ENCODE measurements around the gene TMEM213.

GRCh38 chr7:138755331-138755747, 42.5 kb upstream of the TMEM213 start:
- TF ChIP-seq CTCF (IDR thresholded peaks at IDR 0.05; ENCODE audit: borderline replicate concordance, extremely low read depth, low read length, poor library complexity, severe bottlenecking) (no peak), EZH2 (IDR thresholded peaks at IDR 0.05; ENCODE audit: borderline replicate concordance, low read depth, low read length, severe bottlenecking) (no peak)

Measured in DND-41 (cell line).